NCI-H1930 (cell line): ENCODE results near the gene ADISSP.
"Not testable (repeated sequence)": the region's sequence is repeated elsewhere in the genome, so short reads cannot be mapped to it uniquely, and the experiment has no call there.

Experiments
- DNase-seq, 2 experiments: peaks; one replicate each; lab custom pipeline; 2025; lab: John Stamatoyannopoulos, UW

ADISSP gene

DNA sequence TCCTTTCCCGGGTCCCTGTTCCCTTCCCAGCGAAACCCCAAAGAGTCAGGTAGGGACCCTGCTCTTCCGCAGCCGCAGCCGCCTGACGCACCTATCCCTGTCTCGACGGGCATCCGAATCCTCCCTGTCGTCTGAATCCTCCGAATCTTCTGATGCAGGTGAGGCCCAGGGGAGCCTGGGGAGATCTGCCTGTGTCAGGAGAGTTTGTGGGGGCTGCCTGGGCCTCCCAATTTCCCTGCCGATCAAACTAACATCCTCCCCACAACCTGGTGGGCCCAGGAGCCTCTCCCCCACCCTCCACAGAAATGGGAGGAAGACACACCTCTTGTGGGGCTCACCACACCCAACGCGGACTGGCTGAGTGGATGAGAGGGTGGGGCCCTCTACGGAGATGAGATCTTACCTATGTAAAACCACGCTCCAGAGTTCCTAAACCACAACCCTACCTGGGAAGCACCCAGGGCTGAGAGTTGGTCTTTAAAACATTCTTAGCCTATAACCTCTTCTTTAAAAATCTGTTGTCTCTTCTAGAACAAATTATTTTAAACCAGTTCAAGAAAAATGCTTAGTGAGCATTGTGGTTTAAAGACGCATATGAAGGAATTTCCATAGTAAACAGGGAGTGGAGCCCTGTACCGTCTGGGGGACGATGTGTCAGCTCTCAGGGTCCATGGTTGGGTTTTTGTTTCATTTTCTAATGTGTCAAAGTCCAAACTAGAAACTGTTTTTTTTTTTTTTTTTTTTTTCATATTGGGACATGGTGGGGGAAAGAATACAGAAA, 30.2 kb upstream of the ADISSP start:
- DNase-seq, result no peak

DNA sequence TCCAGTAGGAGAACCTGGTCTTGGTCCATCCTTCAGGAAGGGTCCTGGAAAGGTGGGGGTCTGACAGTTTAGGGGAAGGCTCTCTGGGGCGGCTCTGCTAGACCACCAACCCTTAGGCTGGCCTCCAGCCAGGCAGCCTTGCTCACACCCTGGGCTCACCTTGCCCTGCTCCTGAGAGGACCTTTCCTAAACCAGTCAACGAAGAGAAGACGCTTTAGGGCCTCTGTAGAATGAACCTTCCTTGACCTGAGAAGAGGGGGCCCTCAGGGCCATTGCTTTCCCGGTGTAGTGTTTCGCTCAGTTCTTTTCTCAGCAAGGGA, 29.6 kb upstream of the ADISSP start:
- no peak for DNase-seq

DNA sequence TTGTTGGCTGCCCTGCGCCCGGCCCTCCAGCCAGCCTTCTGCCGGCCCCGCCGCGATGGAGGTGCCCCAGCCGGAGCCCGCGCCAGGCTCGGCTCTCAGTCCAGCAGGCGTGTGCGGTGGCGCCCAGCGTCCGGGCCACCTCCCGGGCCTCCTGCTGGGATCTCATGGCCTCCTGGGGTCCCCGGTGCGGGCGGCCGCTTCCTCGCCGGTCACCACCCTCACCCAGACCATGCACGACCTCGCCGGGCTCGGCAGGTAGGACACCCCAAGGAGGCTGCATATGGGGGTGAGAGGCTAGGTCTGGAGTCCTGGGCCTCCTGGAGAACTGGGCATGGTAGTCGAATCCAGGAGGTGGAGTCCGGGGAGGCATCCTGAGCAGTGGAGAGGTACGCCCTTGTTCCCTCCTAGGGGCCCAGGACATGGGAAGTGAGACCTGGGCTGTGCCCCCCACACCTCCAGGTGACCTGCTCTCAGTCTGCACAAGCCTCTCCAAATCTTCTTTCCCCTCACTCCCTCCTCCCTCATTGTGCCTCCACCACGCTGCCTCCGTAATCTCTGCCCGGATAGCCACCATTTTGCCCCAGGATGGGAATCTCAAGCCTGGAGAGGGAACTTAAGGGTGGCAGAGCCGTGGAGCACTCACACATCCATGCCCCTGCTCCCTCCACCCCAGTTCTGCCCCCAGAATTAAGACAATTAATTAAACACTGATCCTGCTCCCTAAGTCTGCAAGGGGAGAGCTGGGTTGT, 29.1 kb upstream of the ADISSP start:
- no peak for DNase-seq

DNA sequence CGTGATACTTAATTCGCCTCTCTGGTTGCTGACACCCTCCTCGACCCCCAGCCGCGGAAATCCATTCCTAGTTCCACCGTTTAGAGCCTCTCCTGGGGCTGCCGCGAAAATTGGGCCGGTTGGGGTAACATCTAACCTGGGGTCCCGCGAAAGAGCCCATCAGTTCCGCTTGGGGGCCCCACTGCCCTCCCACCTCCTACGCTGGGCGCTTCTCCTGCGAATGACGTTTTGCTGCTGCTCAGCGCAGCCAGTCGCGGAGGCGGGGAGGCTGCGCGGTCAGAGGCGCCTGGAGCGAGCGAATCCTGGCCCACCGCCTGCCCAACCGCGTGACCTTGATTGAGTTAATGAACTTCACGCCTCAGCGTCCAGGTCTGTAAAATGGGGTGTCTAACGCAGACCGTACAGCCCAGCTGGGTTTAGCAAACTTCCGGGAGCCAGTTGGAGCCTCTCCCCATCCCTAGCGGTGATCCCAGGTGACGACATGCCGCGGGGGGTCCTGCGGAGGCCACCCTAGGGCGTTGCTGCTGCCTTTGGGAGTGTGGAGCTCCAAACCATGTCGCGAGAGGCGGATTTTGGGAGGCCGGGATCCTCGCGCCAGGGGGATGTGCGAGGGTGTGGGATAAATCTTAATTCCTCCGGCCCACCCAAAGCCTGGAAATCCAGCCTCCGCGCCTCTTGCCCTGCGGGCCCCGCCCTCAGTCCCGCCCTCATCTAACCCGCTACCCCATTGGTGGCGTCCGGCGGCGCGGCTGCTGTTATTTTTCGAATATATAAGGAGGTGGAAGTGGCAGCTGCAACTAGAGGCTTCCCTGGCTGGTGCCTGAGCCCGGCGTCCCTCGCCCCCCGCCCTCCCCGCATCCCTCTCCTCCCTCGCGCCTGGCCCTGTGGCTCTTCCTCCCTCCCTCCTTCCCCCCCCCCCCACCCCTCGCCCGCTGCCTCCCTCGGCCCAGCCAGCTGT, 28.2 kb upstream of the ADISSP start, which contains the start of gene CDC25B:
Gene CDC25B (plus strand): TSS at position 800 of the 958 bp plus-strand sequence. CDS start 222 bp downstream, outside the sequence.
- peak; percentile 81 for DNase-seq

DNA sequence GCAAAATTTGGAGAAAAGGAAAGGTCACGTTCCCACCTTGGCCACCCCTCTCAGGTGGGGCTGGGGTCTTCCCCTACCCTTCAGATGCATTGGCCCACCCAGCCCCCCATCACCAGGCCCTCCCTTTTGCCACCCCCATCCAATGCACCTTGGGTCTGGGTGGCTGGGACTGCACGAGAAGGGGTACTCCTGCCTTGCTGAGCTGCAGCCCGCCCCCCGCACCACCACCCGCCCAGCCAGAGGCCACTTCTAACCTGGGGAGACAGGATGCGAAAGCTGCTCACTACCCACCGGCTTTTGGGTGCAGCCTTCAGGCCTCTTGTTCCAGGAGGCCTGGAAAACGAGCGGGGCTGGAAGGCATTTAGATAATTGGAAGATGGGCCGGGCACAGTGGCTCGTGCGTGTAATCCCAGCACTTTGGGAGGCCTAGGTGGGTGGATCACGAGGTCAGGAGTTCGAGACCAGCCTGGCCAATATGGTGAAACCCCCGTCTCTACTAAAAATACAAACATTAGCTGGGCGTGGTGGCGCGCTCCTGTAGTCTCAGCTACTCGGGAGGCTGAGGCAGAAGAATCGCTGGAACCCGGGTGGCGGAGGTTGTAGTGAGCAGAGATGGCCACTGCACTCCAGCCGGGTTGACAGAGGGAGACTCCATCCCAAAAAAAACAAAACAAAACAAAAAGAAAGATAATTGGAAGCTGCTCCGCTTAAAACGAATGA, 27.3 kb upstream of the ADISSP start:
- DNase-seq, result no peak

DNA sequence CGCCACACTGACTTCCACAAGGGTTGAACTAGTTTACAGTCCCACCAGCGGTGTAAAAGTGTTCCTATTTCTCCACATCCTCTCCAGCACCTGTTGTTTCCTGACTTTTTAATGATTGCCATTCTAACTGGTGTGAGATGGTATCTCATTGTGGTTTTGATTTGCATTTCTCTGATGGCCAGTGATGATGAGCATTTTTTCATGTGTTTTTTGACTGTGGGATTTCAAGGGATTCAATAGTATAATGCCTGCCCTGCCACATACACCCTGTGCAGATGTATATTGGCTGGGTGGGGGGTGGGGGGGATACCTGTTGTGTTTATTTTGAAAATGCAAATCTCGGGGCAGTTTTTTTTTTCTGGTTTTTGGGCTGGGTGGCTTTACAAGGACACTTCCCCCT, 26.6 kb upstream of the ADISSP start:
- DNase-seq, result not testable (repeated sequence)

DNA sequence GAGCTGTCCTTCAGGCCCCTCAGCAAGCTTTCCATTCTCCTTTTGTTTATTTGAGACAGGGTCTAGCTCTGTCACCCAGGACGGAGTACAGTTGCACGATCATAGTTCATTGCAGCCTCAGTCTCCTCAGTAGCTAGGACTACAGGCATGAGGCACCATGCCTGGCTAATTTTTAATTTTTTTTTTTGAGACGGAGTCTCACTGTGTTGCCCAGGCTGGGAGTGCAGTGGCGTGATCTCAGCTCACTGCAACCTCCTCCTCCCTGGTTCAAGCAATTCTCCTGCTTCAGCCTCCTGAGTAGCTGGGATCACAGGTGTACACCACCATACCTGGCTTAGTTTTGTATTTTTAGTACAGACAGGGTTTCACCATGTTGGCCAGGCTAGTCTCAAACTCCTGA, 21.6 kb upstream of the ADISSP start:
- not testable (repeated sequence) for DNase-seq

DNA sequence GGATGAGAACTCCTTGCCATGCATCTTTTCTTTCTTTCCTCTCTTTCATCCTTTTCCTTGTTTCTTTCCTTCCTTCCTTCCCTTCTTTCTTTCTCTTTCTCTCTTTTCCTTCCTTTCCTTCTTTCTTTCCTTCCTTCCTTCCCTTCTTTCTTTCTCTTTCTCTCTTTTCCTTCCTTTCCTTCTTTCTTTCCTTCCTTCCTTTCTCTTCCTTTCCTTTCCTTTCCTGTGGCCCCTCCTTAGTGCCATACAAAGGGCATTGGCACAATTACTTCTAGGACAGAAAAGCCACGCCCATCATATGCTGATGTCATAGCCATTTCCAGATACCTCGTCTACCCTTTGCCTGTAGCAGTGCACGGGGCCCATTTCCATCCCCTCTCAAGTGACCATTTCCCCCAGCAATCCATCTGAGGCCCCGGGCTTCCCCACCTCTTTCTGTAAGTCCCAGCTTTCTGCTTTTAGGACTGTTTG, 21.2 kb upstream of the ADISSP start:
- no peak for DNase-seq

DNA sequence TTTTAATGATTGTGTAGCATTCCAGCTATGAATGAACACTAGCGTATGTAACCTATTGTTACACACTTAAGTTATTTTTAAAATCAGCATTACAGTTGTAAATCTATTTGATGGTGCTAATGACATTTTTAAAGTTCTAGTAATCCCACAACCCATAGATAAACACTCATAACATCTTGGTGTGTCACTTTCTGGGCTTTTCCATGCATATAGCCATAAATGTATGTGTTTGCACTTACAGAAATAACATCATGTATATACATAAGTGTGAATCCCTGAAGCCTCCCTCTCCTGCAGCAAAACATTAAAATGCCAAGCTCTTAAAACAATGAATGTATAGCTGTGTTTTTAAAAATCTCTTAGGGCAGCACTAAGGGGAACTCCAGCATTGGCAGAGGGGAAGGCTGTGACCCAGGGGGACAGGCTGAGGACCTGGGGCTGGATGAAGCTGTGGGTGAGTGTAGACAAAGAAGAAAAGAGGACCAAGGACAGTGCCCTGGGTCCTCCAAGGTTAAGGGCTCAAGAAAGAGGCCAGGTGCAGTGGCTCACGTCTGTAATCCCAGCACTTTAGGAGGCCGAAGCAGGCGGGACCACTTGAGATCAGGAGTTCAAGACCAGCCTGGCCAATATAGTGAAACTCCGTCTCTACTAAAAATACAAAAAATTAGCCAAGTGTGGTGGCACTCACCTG, 19.9 kb upstream of the ADISSP start:
- no peak for DNase-seq

DNA sequence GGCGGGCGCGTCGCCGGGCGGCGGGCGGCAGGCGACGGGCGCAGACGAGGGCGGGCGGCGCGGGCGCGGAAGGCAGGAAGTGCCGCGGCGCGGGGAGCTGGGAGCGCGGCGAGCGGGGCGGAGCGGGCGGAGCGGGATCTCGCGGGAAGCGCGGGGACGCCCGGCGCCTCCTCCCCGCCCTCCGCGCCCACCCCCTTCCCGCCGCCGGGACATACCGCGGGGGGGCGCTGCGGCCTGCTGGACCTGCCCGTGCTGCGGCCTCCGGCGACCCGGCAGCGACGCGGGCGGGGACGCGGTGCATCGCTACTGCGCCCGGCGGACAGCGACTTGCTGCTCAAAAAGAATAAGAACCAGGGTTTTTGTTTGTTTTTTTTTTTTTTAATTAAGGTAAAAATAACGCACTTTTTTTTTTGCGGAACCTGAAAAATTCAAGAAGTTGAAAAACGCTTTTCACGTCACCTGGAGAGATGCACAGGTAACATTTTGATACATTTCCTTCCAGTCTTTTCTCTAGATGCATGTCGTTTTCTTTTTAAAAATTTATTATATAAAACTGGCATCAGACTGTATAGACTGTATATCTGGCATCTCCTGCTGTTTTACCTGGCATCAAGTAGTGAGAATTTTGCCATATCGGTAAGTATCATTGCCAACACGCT, 19.2 kb upstream of the ADISSP start, which contains the start of gene CENPB:
Gene CENPB (minus strand): TSS at position 76 of the 659 bp plus-strand sequence. CDS start 257 bp downstream, outside the sequence.
- DNase-seq, result peak; percentile 71 to 89

DNA sequence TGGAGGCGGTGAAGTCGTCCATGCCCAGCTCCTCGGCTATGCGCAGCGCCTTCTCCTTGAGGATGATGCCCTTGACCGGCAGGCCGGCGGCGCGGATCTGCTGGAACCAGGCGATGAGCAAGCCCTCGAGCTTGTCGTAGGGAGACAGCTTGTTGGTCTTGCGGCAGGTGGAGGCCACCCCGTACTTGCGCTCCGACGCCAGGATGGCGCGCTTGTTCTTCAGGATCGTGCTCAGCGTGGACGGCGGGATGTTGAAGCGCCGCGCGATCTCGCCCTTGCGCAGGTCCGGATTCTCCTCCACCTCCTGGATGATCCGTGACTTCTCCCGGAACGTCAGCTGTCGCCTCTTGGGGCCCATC, 18.6 kb upstream of the ADISSP start:
- DNase-seq, result peak in 1 of 2 experiments; percentile 24

DNA sequence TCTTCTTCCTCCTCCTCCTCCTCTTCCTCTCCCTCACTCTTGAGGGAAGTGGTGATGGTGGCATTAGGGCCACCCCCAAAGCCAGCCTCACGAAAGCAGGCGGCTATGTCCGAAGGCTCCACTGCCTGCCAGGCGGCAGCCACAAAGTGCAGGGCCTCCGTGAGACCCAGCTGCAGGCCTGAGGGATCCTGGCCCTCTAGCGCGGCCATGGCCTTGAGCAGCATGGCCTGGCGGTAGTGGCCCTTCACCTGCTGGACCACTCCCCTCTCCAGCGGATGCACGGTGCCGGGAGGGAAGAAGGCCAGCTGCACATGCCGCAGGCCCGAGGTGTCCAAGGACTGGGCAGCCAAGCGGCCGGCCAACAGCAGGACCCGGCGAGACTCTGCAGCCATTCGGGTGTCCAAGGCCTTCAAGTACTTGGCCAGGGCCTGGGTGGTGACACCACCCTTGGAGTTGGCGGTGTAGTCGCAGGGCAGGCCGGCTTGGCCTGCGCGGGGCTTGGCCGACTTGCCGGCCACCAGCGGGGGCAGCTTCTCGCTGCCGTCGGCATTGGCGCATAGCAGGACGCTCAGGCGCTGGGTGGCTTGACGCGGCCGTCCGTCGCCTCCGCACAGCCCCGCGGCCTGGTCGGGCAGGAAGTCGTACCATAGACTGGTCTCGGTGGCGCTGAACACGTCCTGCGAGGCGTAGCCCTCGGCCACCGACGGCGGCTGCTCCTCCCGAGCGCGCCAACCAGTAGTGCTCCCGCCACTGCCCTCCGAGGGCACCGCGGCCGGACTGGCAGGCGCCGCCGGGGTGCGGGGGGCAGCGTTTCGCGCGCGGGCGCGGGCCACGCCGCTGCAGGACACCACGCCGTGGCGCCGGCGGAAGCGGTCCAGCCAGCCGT, 17.9 kb upstream of the ADISSP start:
- DNase-seq, result no peak

DNA sequence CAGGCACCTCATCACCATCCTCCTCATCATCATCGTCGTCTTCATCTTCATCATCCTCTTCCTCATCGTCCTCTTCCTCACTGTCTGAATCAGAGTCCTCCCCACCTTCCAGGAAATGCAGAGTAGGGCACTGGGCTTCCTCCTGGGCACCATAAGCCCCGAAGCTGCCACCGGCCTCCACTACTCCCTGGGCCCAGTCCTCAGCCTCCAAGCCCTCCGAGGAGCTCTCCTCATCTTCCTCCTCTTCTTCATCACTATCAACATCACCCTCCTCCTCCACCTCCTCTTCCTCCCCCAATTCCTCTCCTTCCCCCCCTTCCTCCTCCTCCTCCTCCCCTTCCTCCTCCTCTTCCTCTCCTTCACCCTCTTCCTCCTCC, 17.3 kb upstream of the ADISSP start:
- no peak for DNase-seq

DNA sequence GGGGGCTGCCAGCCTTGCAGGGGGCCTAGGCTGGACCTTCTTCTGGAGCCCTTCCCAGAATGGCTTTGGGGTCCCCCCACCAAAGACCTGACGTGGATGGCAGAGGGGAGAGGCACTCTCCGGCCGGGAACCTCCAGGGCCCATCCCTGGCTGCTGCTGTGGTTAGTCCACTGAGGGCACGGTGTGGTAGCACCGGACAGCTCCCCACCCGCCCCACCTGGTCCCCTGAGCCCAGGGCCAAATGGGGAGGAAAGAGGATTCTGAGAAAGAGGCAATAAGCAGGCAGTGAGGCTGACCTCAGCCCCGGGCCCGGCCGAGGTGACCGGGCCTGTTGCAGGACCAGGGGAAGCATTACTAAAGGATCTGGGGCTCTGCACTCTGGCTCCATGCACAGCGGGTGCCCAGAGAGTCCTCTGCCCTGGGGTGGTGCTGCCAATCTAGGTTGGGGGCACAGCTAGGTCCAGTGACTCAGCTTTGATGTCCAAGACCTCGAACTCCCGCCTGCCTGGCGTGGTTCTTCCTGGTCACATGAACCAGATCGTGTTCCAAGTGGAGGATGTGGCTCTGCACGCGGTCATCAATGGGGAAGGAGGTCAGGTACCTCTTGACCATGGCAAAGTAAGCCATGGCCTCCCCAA, 16.8 kb upstream of the ADISSP start:
- no peak for DNase-seq

DNA sequence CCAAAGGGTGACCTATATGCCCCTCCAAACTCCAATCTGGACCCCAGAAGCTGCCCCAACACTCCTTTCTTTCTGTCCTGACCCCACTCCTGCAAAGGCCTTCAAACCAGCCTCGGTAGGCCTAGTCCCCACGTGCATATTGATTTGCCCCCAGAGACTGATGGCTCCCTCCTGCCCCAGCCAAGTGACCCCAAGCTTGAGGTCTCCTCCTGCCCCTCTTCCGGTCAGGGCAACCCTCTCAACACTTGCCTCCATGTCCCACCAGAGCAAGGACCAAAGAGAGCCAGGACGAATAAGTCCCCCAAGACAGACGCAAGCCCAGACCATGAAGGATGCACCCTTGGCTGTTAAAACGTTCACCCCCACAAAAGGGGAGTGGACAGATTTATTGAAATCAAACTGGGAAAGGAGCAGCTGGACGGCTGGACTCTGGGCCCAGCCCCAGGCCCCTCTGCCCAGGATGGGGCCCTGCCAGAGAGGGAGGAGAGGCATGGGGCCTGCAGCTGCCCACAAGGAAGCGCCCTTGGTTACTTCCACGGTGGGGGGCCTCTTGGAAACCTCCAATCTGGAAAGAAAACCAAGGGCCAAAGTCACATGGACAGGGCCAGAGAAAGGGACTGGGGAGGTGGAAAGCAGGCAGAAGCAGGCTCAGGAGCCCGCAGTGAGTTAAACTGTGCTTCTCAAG, 16.1 kb upstream of the ADISSP start:
- DNase-seq, result no peak

DNA sequence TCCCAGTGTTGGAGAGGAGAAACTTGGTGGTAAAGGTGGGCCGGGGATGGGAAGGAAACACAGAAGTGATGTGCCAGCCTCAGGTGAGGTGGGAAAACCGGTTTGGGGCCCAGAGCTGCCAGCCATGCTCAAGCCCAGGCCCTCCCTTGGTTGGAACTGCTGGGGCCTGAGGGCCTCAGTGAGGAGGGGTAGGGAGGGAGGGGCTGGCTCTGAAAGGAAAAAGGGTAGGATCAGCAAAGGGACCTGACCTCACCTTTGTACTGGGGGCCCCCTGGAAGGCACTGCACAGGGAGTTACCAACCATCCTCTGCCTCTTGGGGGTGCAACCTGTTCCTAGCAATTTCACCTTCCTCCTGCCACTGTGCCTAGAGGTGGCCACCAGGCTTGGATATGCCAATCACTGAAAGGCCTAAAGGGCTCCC, 15.5 kb upstream of the ADISSP start:
- no peak for DNase-seq

DNA sequence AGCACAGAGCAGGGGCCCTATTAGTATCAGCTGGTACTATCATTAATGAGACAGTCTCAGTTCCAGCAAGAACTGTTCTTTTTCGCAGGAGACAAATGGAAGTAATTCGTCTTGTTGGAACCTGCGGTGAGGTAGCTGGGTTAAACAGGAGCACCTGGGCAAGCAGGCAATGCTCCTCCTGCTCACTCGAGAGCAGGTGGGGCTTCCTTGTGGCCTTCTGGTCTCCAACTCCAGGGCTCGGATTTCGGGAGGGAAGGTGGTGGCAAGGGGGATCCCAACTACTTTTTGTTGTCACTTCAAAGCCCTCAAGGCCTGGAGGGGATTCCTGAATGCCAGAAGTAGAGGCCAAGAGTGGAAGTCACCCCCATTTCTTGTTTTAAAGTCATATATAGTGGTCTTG, 15.0 kb upstream of the ADISSP start:
- DNase-seq, result no peak
